NT2/D1 (cell line): ENCODE measurements around the gene ABCC10.

Source experiments
- YY1 ChIP-seq: IDR thresholded peaks from 2 replicates; pipeline ENCODE4 v1.6.1; 2011; ENCODE audit not compliant: insufficient read length, insufficient read depth
- ZNF274 ChIP-seq: IDR thresholded peaks from 2 replicates; pipeline ENCODE4 v1.6.1; 2011; ENCODE audit warnings: mild to moderate bottlenecking, low read depth, low read length

DNA sequence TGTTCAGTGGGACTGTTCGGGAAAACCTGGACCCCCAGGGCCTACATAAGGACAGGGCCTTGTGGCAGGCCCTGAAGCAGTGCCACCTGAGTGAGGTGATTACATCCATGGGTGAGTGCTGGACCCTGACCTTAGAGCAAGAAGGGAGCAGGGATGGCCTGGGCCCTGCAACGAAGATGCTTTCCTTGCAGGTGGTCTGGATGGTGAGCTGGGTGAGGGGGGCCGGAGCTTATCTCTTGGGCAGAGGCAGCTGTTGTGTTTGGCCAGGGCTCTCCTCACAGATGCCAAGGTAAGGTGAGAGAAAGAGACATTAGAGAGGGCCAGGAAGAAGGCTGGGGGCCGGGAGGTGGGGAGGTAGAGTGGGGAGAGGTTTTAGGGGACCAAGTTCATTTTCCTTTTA, 21.6 kb downstream of the ABCC10 start:
- TF ChIP-seq ZNF274 (no peak), YY1 (no peak)
